Endothelial cell of umbilical vein (primary cell): ENCODE data around the gene IFITM10. TPM values are rescaled to one million over a fixed set of nuclear protein-coding genes. Genes with fewer than 3 reads are reported as not detected.

ENCODE experiments used
- BruUV-seq: library from RNA; stranded (reverse); fragments of 400-500 nt; replicated peaks from 2 replicates; lab custom pipeline; 2021; lab: Mats Ljungman, UMichigan
- CTCF ChIA-PET: fragments of 300-600, 350-600 bp; sonication (Branson Sonifier 250); formaldehyde crosslinking; loops from one replicate; lab custom pipeline; 2021; ENCODE audit warnings: antibody characterized with exemption, inconsistent platforms; lab: Charles Lee
- POLR2A ChIA-PET: fragments of 300-600, 350-600 bp; sonication (Branson Sonifier 250); formaldehyde crosslinking; loops from one replicate; lab custom pipeline; 2021; ENCODE audit warnings: antibody characterized with exemption, inconsistent platforms; lab: Charles Lee
- DNase-seq: peaks from one replicate; pipeline ENCODE4 v3.0.0-alpha.2; 2011; ENCODE audit warnings: low read depth, low spot score
- FAIRE-seq: peaks from 2 replicates; lab custom pipeline; 2011; peaks lifted over from hg19 to GRCh38; lab: Jason Lieb, UNC
- H2AFZ ChIP-seq: 2 replicates; pipeline ENCODE4 v1.6.0; 2012; ENCODE audit warnings: low read depth, low read length, control low read depth, inconsistent platforms
- H3K27ac ChIP-seq: 2 replicates; pipeline ENCODE4 v1.5.1; 2011; ENCODE audit warnings: low read depth, mild to moderate bottlenecking, control low read depth, low read length, moderate library complexity; ENCODE audit not compliant: insufficient read depth
- H3K27me3 ChIP-seq, 2 experiments: 2 replicates each; pipeline versions ENCODE4 v1.6.0 to v1.6.1; 2011; ENCODE audit warnings: low read length in 2 of 2, mixed read lengths in 1 of 2; ENCODE audit not compliant: control insufficient read depth in 2 of 2, insufficient read depth in 2 of 2
- H3K36me3 ChIP-seq, 2 experiments: 2 replicates in 1 of 2; 3 replicates in 1 of 2; pipeline ENCODE4 v1.5.1; 2011; ENCODE audit warnings: low read length in 2 of 2, mild to moderate bottlenecking in 1 of 2, moderate library complexity in 1 of 2; ENCODE audit not compliant: control insufficient read depth in 2 of 2, insufficient read depth in 2 of 2; ENCODE audit errors: extremely low read depth in 1 of 2
- H3K4me1 ChIP-seq: 3 replicates; pipeline ENCODE4 v1.5.1; 2011; ENCODE audit warnings: mild to moderate bottlenecking, low read length; ENCODE audit not compliant: control insufficient read depth, insufficient read depth; ENCODE audit errors: extremely low read depth
- H3K4me2 ChIP-seq: 2 replicates; pipeline ENCODE4 v1.6.1; 2011; ENCODE audit warnings: low read length, control low read depth, mixed read lengths; ENCODE audit not compliant: insufficient read depth
- H3K4me3 ChIP-seq, 3 experiments: fragments of 200-600 bp in 1 of 3; sonication (generic), shearing (Covaris generic) in 1 of 3; replicated peaks in 1 of 3; 2 replicates each; pipeline ENCODE4 v1.5.1; 2011 to 2016; ENCODE audit warnings: control low read depth in 3 of 3, low read length in 3 of 3, mild to moderate bottlenecking in 2 of 3, inconsistent platforms in 1 of 3, low read depth in 1 of 3, moderate library complexity in 1 of 3; ENCODE audit not compliant: insufficient read depth in 1 of 3
- H3K79me2 ChIP-seq: 2 replicates; pipeline ENCODE4 v1.6.0; 2012; ENCODE audit warnings: low read length, inconsistent platforms; ENCODE audit not compliant: control insufficient read depth, insufficient read depth
- H3K9ac ChIP-seq: replicated peaks from 2 replicates; pipeline ENCODE3; 2011; ENCODE audit warnings: low read length, control low read depth; ENCODE audit not compliant: insufficient read depth; ENCODE audit errors: extremely low read depth
- H3K9me1 ChIP-seq: replicated peaks from 3 replicates; pipeline ENCODE4 v1.6.0; 2011; ENCODE audit warnings: mild to moderate bottlenecking, low read length; ENCODE audit not compliant: control insufficient read depth, insufficient read depth; ENCODE audit errors: extremely low read depth
- H3K9me3 ChIP-seq: replicated peaks from 2 replicates; pipeline ENCODE4 v1.5.1; 2012; ENCODE audit warnings: low read length, inconsistent platforms; ENCODE audit not compliant: control insufficient read depth, insufficient read depth
- H4K20me1 ChIP-seq: replicated peaks from 2 replicates; pipeline ENCODE3; 2011; ENCODE audit warnings: mild to moderate bottlenecking, low read length; ENCODE audit not compliant: control insufficient read depth, insufficient read depth; ENCODE audit errors: extremely low read depth
- EZH2 ChIP-seq: IDR thresholded peaks from 2 replicates; pipeline ENCODE4 v1.6.1; 2012; ENCODE audit warnings: borderline replicate concordance, low read depth, mild to moderate bottlenecking, moderate library complexity, low read length, inconsistent platforms; ENCODE audit not compliant: severe bottlenecking
- FOS ChIP-seq: IDR thresholded peaks from 2 replicates; pipeline ENCODE4 v1.6.1; 2011; ENCODE audit warnings: mild to moderate bottlenecking, low read length, moderate library complexity, borderline replicate concordance; ENCODE audit not compliant: insufficient read depth
- GATA2 ChIP-seq: IDR thresholded peaks from 2 replicates; pipeline ENCODE4 v1.7.0; 2011; ENCODE audit warnings: low read depth, mild to moderate bottlenecking, moderate library complexity, mixed read lengths, low read length; ENCODE audit not compliant: insufficient read length, insufficient read depth
- JUN ChIP-seq: IDR thresholded peaks from 2 replicates; pipeline ENCODE4 v1.6.1; 2011; ENCODE audit warnings: borderline replicate concordance, low read depth; ENCODE audit not compliant: insufficient read length, insufficient read depth
- MYC ChIP-seq: IDR thresholded peaks from one replicate; pipeline ENCODE4 v1.6.1; 2011; ENCODE audit warnings: mild to moderate bottlenecking, low read depth, low read length
- POLR2A ChIP-seq: IDR thresholded peaks from 2 replicates; pipeline ENCODE4 v1.6.1; 2012; ENCODE audit warnings: low read depth, mild to moderate bottlenecking, control low read depth, low read length
- dilution Hi-C: fragments of 300-500 bp; cut with MboI; formaldehyde crosslinking; loops from one replicate; pipeline ENCODE4 v1.15.0; 2019; ENCODE audit warnings: low sequenced_read_pairs; ENCODE audit not compliant: extremely low pct_ligation_motif_present
- intact Hi-C: fragments of 100-400 bp; cut with micrococcal nuclease; formaldehyde crosslinking; loops from one replicate; pipeline ENCODE4 v1.10.0; 2022
- polyA plus RNA-seq, 4 experiments: library from polyadenylated mRNA; depleted of rRNA in 3 of 4; stranded (reverse) in 3 of 4; unstranded in 1 of 4; fragments of >200 nt; gene quantifications; 2 replicates each; pipeline versions ENCODE4 v1.2.1 to v1.2.3, GENCODE V29; 2011 to 2012; ENCODE audit warnings: missing spikeins in 1 of 4
- total RNA-seq: library from RNA; stranded (reverse); gene quantifications from 2 replicates; pipeline ENCODE4 v1.2.3, GENCODE V29; 2021
- TF ChIP-seq, protein P1 (sequence below): IDR thresholded peaks from 2 replicates; pipeline ENCODE4 v1.6.1; 2011; ENCODE audit not compliant: insufficient read depth, insufficient read length
- TF ChIP-seq, protein P2 (sequence below), 2 donors: IDR thresholded peaks; 1 replicate in 1 of 2; 2 replicates in 1 of 2; pipeline ENCODE4 v1.5.1; 2011; ENCODE audit warnings: low read length in 2 of 2, mild to moderate bottlenecking in 2 of 2, moderate library complexity in 2 of 2, control low read depth in 1 of 2, inconsistent platforms in 1 of 2, low read depth in 1 of 2; ENCODE audit not compliant: insufficient read depth in 1 of 2; ENCODE audit errors: extremely low read depth in 1 of 2

The IFITM10 gene
- total and polyA plus RNA-seq, 2 donors (not counting 3 experiments of a cell fraction or from before 2014, with no cell fraction given): 0.04 to 0.66 TPM

DNA sequence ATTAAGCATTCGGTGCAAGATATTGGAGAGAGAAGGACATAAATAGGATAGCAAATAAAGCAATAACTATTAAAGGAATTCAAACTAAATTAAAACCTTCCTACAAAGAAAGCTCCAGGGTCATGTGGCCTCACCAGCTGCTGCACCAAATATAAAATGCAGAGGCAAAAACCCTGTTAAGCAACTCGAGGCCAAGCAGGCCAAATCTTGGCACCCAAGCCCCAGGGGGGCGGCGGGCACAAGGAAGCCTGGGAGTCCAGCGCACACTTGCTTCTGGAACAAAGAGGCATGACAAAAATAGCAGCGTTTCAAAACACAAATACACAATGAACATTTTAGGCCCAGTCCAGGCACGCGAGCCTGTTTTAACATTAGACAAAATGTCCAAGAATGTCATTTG is 32.6 kb downstream of the IFITM10 start:
- TF ChIP-seq POLR2A (no peak), GATA2 (no peak), EZH2 (no peak), MYC (no peak), JUN (no peak)
- H3K27me3 ChIP-seq: peaks cover 0 to 1% of the 10 kb centered on the region in 2 experiments
- H4K20me1 ChIP-seq: no peaks in the 10 kb centered on the region
- intact Hi-C loops: no loop called here
- no TSS peak for BruUV-seq
- H3K4me2 ChIP-seq: no peak overlapping the region
- H3K79me2 ChIP-seq: no peaks in the 10 kb centered on the region
- H3K9me1 ChIP-seq: no peaks in the 10 kb centered on the region
- no peak overlapping the region for H3K9ac ChIP-seq
- no peaks in the 10 kb centered on the region for H3K36me3 ChIP-seq
- H3K9me3 ChIP-seq: no peaks in the 10 kb centered on the region
- no peak overlapping the region for H3K4me3 ChIP-seq
- H2AFZ ChIP-seq: no peak overlapping the region
- FAIRE-seq: no peak
- POLR2A ChIA-PET: interaction anchor here (0.7 kb wide), 1 partner anchor 115 kb away, joined by 5 read pairs; no protein-coding TSS in a partner anchor
- no peak overlapping the region for H3K27ac ChIP-seq
- dilution Hi-C loops: no loop called here
- DNase-seq: no peak
- CTCF ChIA-PET: interaction anchor here (0.9 to 2.1 kb wide), 4 partner anchors 15 to 115 kb away, joined by 3 to 5 read pairs (median 4); no protein-coding TSS in a partner anchor
- no peaks in the 10 kb centered on the region for H3K4me1 ChIP-seq

DNA sequence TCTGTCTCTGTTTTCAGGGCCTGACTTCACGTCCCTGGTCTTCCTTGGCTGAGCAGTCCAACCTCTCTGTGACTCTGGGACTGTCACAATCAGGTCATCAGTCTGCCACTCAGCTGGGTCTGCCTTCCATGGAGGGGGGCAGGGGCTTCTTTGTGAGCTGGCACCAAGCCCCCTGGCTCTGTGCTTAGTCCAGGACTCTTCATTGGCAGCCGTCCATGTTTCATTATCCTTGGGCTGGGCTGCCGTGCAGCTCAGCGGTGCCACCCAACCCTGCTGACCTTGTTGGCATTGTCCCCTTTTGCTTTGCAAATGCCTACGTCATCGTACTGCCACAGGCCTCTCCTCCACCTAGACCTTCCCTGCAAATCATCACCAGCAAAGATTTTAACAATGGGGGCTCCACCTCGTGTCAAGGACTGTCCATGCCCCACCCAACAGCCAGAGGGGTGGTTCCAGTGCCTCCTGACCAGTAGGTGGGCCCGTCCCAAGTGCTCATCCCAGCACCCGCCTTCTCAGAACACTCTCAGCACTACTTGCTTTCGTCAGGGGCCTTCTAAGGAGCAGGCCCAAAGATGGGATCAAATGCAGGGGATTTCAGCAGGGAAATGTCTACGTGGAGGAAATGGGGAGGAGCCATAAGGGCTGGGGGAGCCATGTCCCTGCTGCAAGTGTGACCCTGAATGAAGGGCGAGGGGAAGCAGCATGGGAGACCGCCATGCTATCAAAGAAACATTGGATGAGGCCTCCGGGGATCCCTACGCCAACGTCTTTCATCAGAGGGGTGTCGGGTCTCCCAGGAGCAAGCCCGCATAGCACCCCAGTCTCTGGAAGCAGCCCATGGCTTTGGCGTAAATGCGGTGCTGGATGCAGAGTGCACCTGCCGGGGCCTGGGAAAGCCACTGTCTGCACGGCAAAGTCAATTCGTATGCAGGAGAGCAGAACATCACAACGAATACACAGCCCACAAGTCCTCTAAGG is 35.2 kb downstream of the IFITM10 start:
- FAIRE-seq: no peak
- H3K9me1 ChIP-seq: no peaks in the 10 kb centered on the region
- H4K20me1 ChIP-seq: no peaks in the 10 kb centered on the region
- H3K9ac ChIP-seq: no peak overlapping the region
- H3K9me3 ChIP-seq: no peaks in the 10 kb centered on the region
- H3K4me2 ChIP-seq: no peak overlapping the region
- ChIA-PET CTCF (interaction anchor here (1.0 to 1.3 kb wide), 3 partner anchors 14 to 118 kb away, joined by 3 to 5 read pairs (median 3); no protein-coding TSS in a partner anchor), POLR2A (no interaction called here)
- no peak for DNase-seq
- BruUV-seq: no TSS peak
- no peak overlapping the region for H3K27ac ChIP-seq
- H3K27me3 ChIP-seq: peaks cover 0 to 1% of the 10 kb centered on the region in 2 experiments
- no peaks in the 10 kb centered on the region for H3K79me2 ChIP-seq
- H2AFZ ChIP-seq: no peak overlapping the region
- intact Hi-C loops (no loop called here), dilution Hi-C loops (no loop called here)
- H3K36me3 ChIP-seq: no peaks in the 10 kb centered on the region
- H3K4me3 ChIP-seq: no peak overlapping the region
- H3K4me1 ChIP-seq: no peaks in the 10 kb centered on the region
- TF ChIP-seq MYC (no peak), EZH2 (no peak), FOS (no peak), JUN (no peak)
- TF ChIP-seq, protein P1, sequence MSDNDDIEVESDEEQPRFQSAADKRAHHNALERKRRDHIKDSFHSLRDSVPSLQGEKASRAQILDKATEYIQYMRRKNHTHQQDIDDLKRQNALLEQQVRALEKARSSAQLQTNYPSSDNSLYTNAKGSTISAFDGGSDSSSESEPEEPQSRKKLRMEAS: no peak
- TF ChIP-seq, protein P2, sequence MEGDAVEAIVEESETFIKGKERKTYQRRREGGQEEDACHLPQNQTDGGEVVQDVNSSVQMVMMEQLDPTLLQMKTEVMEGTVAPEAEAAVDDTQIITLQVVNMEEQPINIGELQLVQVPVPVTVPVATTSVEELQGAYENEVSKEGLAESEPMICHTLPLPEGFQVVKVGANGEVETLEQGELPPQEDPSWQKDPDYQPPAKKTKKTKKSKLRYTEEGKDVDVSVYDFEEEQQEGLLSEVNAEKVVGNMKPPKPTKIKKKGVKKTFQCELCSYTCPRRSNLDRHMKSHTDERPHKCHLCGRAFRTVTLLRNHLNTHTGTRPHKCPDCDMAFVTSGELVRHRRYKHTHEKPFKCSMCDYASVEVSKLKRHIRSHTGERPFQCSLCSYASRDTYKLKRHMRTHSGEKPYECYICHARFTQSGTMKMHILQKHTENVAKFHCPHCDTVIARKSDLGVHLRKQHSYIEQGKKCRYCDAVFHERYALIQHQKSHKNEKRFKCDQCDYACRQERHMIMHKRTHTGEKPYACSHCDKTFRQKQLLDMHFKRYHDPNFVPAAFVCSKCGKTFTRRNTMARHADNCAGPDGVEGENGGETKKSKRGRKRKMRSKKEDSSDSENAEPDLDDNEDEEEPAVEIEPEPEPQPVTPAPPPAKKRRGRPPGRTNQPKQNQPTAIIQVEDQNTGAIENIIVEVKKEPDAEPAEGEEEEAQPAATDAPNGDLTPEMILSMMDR (IDR thresholded peaks at IDR 0.05; ENCODE audit: extremely low read depth in 1 of 2, insufficient read depth in 1 of 2, low read depth in 1 of 2, low read length in 2 of 2): no peak
